HEK293T (cell line): ENCODE data around the gene IL12RB2.

Experiments
- CTCF ChIA-PET: fragments of 350-600 bp; formaldehyde crosslinking; extraction: SDS; loops from one replicate; lab custom pipeline; 2021; ENCODE audit warnings: antibody characterized with exemption, inconsistent platforms; lab: Yijun Ruan, JAX
- POLR2A ChIA-PET: fragments of 350-600 bp; formaldehyde crosslinking; extraction: SDS; loops from one replicate; lab custom pipeline; 2020; ENCODE audit warnings: antibody characterized with exemption, inconsistent platforms; lab: Yijun Ruan, JAX
- DNase-seq: peaks from one replicate; pipeline ENCODE4 v3.0.0; 2012; ENCODE audit warnings: mixed read lengths; ENCODE audit errors: extremely low spot score
- ARNT ChIP-seq: fragments of 450-650 bp; IDR thresholded peaks from 2 replicates; pipeline ENCODE4 v1.6.1; 2017; ENCODE audit warnings: mild to moderate bottlenecking
- BHLHE40 ChIP-seq: fragments of 450-650 bp; IDR thresholded peaks from 2 replicates; pipeline ENCODE4 v1.6.1; 2016; ENCODE audit warnings: mild to moderate bottlenecking, moderate library complexity, borderline replicate concordance
- CTBP1 ChIP-seq: fragments of 450-650 bp; IDR thresholded peaks from 2 replicates; pipeline ENCODE4 v1.6.1; 2016; ENCODE audit warnings: borderline replicate concordance
- ELF4 ChIP-seq: fragments of 450-650 bp; IDR thresholded peaks from 2 replicates; pipeline ENCODE4 v1.6.1; 2017; ENCODE audit warnings: antibody characterized with exemption
- FOXA1 ChIP-seq: fragments of 450-650 bp; IDR thresholded peaks from 2 replicates; pipeline ENCODE4 v1.6.1; 2016; ENCODE audit warnings: mild to moderate bottlenecking
- FOXK2 ChIP-seq: fragments of 450-650 bp; IDR thresholded peaks from 2 replicates; pipeline ENCODE4 v1.6.1; 2016; ENCODE audit warnings: mild to moderate bottlenecking
- FOXM1 ChIP-seq: fragments of 450-650 bp; IDR thresholded peaks from 2 replicates; pipeline ENCODE4 v1.6.1; 2017; ENCODE audit warnings: mild to moderate bottlenecking, borderline replicate concordance
- HDGF ChIP-seq: fragments of 450-650 bp; IDR thresholded peaks from 2 replicates; pipeline ENCODE4 v1.6.1; 2017; ENCODE audit warnings: antibody characterized with exemption, borderline replicate concordance
- L3MBTL2 ChIP-seq: fragments of 450-650 bp; conservative IDR thresholded peaks from 2 replicates; pipeline ENCODE4 v1.6.1; 2016; ENCODE audit warnings: mild to moderate bottlenecking
- LEF1 ChIP-seq: fragments of 450-650 bp; IDR thresholded peaks from 2 replicates; pipeline ENCODE4 v1.6.1; 2017; ENCODE audit warnings: mild to moderate bottlenecking, borderline replicate concordance
- NFRKB ChIP-seq: fragments of 450-650 bp; IDR thresholded peaks from 2 replicates; pipeline ENCODE4 v1.6.1; 2016; ENCODE audit warnings: mild to moderate bottlenecking, moderate library complexity
- SP1 ChIP-seq: fragments of 450-650 bp; IDR thresholded peaks from 2 replicates; pipeline ENCODE4 v1.6.1; 2017
- SUZ12 ChIP-seq: fragments of 450-650 bp; IDR thresholded peaks from 2 replicates; pipeline ENCODE4 v1.6.1; 2016; ENCODE audit warnings: mild to moderate bottlenecking
- TARDBP ChIP-seq: fragments of 450-650 bp; IDR thresholded peaks from 2 replicates; pipeline ENCODE4 v1.6.1; 2016
- ZNF384 ChIP-seq: fragments of 450-650 bp; IDR thresholded peaks from 2 replicates; pipeline ENCODE4 v1.6.1; 2016
- TF ChIP-seq, protein P1 (sequence below): fragments of 450-650 bp; IDR thresholded peaks from 2 replicates; pipeline ENCODE4 v1.6.1; 2016

The IL12RB2 gene

DNA sequence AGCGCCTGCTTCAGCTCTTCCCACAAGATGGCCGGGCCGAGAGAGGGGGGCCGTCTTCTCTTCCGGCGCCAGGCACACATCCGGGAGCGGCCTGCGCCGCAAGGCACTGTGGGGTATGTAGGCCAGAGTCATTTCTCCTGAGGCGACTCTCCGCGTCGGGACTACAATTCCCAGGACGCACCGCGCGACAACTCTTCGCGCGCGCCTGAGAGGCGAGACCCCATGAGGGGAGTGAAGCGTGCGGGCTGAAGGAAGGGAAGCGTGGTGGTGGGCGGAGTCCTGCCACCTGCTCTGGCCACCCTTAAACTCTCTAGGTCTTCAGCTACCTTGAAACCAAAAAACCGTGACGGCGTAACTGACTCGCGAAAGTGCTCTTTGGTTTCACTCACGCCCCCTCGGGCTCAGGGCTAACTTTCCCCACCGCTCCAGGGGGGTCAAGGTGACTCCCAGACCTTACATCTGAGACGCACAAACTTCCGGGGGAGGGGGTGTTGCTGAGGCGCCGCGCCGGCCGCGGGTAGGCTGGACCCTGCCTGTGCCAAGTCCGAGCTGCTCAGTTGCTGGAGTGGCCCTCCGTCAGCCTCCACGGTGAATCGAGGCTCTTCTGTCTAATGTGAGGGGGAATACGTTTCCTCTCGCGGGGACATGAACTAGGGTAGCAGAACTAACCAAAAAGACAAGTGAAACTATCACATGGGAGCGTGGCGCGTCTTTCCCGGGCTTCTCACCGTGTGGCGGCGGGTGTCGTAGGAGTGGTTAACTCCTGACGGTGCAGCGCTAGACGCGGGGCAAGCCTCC lies 122.9 kb downstream of the IL12RB2 start, which contains the start of gene SERBP1:
TSS of gene SERBP1 (minus strand) at position 45 of the 798 bp plus-strand sequence. CDS start 102 bp downstream, outside the sequence.
- TF ChIP-seq FOXK2, result no peak
- TF ChIP-seq FOXM1, result no peak
- no peak; the same call in 1 of the 2 replicates for TF ChIP-seq ARNT
- TF ChIP-seq NFRKB, result no peak
- peak; percentile 43 for TF ChIP-seq CTBP1
- TF ChIP-seq SUZ12, result no peak
- TF ChIP-seq BHLHE40, result no peak
- TF ChIP-seq ELF4, result peak; percentile 79
- TF ChIP-seq ZNF384, result no peak
- TF ChIP-seq SP1, result no peak
- TF ChIP-seq FOXA1, result no peak
- peak; percentile 95; the same call in 1 of the 2 replicates for TF ChIP-seq HDGF
- TF ChIP-seq TARDBP, result no peak
- TF ChIP-seq, protein P1, sequence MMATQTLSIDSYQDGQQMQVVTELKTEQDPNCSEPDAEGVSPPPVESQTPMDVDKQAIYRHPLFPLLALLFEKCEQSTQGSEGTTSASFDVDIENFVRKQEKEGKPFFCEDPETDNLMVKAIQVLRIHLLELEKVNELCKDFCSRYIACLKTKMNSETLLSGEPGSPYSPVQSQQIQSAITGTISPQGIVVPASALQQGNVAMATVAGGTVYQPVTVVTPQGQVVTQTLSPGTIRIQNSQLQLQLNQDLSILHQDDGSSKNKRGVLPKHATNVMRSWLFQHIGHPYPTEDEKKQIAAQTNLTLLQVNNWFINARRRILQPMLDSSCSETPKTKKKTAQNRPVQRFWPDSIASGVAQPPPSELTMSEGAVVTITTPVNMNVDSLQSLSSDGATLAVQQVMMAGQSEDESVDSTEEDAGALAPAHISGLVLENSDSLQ, result no peak
- TF ChIP-seq L3MBTL2, result peak; percentile 97
- TF ChIP-seq LEF1, result no peak
- DNase-seq, result peak; percentile 98
- POLR2A ChIA-PET, result interaction anchor here (0.6 to 3.9 kb wide), 11 partner anchors 11 to 97 kb away, joined by 3 to 36 read pairs (median 5); no protein-coding TSS in a partner anchor
- CTCF ChIA-PET, result interaction anchor here (2.2 kb wide), 1 partner anchor 69 kb away, joined by 8 read pairs; no protein-coding TSS in a partner anchor

DNA sequence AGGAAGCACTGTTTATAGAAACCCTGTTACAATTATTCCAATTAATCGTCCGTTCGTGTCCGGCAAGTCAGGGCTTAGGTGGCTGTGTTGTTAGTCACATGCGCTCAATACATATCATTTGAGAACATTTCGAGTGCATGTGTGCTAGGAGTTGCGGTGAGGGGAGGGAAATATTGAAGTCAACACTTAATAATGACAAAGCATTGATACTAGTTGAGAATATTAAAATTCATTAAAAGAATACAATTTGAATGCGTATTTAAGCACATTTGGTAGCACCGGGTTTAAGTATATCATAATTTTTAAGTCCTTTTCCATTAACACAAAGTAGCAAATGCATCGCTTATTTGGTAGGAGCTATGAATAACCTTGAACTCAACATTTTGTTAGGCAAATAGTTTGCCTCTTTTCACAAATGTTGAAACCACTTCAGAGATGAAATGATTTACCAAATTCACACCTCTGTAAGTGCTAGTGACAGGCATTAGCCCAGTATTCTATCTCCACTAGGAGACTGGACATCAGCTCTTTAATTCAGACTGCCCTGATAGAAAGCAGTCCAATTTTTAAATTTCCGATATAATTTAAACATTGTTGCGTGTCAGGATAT lies 123.6 kb downstream of the IL12RB2 start:
- POLR2A ChIA-PET, result interaction anchor here (0.8 to 3.9 kb wide), 11 partner anchors 10 to 506 kb away, joined by 3 to 36 read pairs (median 4); no protein-coding TSS in a partner anchor
- no peak for DNase-seq
- TF ChIP-seq, protein P1, result no peak
- no peak for TF ChIP-seq FOXA1
- TF ChIP-seq L3MBTL2, result peak; percentile 76
- TF ChIP-seq ELF4, result no peak
- no peak for TF ChIP-seq CTBP1
- TF ChIP-seq TARDBP, result no peak
- no peak for TF ChIP-seq SUZ12
- TF ChIP-seq ZNF384, result no peak
- no peak for TF ChIP-seq NFRKB
- CTCF ChIA-PET, result interaction anchor here (1.0 to 2.2 kb wide), 3 partner anchors 10 to 69 kb away, joined by 3 to 8 read pairs (median 4); no protein-coding TSS in a partner anchor

DNA sequence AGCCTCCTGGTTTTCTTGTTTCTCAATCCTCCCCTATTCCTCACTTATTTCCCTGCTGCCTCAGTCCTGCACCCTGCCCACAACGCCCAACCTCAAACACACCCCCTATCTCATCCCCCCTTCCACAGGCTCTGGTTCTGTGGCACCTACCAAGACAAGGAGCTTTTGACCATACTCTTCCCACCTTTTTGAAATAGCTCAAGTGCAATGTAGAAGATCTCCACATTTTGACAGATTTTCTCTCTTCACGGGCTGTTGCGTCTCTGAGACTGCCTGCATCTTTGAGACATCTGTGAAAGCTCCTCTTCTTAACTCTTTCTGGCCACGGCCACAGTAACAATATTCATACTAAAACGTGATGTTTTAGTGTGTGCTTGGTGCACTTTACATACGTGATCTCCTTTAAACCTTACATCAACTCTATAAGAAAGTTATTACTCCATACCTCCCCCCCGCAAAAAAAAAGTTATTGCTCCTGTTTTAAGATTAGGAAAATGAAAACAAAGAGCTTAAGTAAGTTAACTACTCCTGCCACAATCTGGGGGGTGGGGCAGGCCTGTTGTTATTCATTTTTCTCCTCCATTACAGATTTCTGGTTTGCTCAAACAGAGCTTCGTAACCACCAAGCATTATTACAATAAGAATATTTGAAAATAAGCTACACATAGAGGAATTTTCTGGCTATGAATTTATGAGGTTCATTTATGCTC lies 124.4 kb downstream of the IL12RB2 start:
- ChIA-PET POLR2A (interaction anchor here (0.8 to 3.9 kb wide), 11 partner anchors 9 to 800 kb away, joined by 3 to 36 read pairs (median 4); partner anchors contain the start of gene GADD45A), CTCF (interaction anchor here (0.6 to 2.2 kb wide), 5 partner anchors 9 to 68 kb away, joined by 3 to 8 read pairs (median 4); no protein-coding TSS in a partner anchor)
- TF ChIP-seq L3MBTL2 (peak; percentile 52), FOXK2 (no peak)
- peak; percentile 39 for DNase-seq

DNA sequence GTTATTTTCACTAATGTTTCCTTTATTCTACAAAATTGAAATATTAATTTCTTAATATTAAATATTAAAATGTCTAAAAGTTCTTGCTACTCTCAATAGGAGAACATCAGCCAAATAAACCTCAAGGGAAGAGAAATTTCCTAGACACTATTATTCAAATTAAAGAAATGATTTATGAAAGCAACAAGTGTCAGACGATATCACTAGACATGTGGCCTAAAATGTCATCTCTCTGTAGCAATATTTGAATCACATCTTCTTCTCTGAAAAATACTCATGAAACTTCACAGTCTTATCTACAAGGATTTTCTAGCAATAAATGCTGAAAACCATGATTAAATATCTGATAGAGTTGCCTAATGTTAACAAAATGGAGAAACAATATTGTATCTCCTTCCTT lies 125.1 kb downstream of the IL12RB2 start:
- TF ChIP-seq BHLHE40 (no peak), FOXA1 (no peak)
- TF ChIP-seq, protein P1, result peak; percentile 76
- POLR2A ChIA-PET, result interaction anchor here (0.9 to 3.9 kb wide), 5 partner anchors 8 to 799 kb away, joined by 3 to 36 read pairs (median 4); partner anchors contain the start of gene GADD45A
- CTCF ChIA-PET, result interaction anchor here (0.6 to 2.2 kb wide), 4 partner anchors 9 to 67 kb away, joined by 4 to 8 read pairs (median 5); no protein-coding TSS in a partner anchor
- no peak for DNase-seq

DNA sequence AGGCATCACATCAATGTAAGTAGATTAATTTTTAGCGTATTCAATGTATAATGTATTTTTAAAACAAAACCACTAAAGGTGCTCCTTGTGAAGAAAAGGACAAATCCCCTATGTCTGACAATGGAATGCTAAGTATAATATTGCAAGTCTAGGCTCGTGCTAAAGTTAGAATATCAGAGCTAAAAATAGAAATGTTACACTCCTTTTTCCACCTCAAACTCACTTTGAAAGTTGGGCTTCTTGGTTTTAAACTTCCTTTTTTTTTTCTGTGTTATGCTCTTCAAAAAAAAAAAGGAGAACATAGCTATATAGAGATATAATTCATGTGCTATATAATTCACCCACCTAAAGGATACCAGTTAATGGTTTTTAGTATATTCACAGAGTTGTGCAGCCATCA lies 126.2 kb downstream of the IL12RB2 start:
- CTCF ChIA-PET, result interaction anchor here (0.6 kb wide), 1 partner anchor 886 kb away, joined by 3 read pairs; no protein-coding TSS in a partner anchor
- no peak for TF ChIP-seq ELF4
- TF ChIP-seq TARDBP, result no peak
- no peak for TF ChIP-seq BHLHE40
- TF ChIP-seq SUZ12, result no peak
- POLR2A ChIA-PET, result no interaction called here
- DNase-seq, result no peak

DNA sequence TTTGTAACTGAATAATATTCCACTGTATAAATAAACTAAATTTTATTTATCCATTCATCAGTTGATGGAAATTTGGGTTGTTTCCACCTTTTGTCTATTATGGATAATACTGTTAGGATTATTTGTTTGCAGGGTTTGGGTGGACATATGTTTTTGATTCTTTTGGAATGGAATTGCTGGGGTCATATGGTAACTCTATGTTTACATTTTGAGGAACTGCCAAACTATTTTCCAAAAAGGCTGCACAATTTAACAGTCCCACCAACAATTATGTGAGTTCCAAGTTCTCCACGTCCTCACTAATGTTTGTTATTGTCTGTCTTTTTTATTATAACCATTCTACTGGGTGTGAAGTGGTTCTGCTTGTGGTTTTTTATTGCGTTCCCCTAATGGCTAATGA lies 126.8 kb downstream of the IL12RB2 start:
- no peak for TF ChIP-seq BHLHE40
- TF ChIP-seq, protein P1, result no peak
- no peak for TF ChIP-seq FOXK2
- CTCF ChIA-PET, result interaction anchor here (0.6 kb wide), 1 partner anchor 886 kb away, joined by 3 read pairs; no protein-coding TSS in a partner anchor
- no peak for DNase-seq
- POLR2A ChIA-PET, result no interaction called here
